Hepatocyte (in vitro differentiated cells): ENCODE results near the gene ZFYVE28.

ENCODE experiments used
- CTCF ChIP-seq: fragments of 200-600 bp; sonication (generic); IDR thresholded peaks from 2 replicates; pipeline ENCODE4 v1.5.1; 2016; ENCODE audit warnings: antibody characterized with exemption, mild to moderate bottlenecking; ENCODE audit not compliant: poor library complexity
- EZH2 ChIP-seq: fragments of 200-600 bp; sonication (generic); IDR thresholded peaks from 2 replicates; pipeline ENCODE4 v1.6.1; 2016; ENCODE audit warnings: antibody characterized with exemption, mild to moderate bottlenecking, borderline replicate concordance

- TF ChIP-seq CTCF (no peak), EZH2 (no peak)
Measured at GRCh38 chr4:2287594-2287915, 130.9 kb downstream of the ZFYVE28 start.
